Stimulated activated naive CD8-positive, alpha-beta T cell treated with anti-CD3 and anti-CD28 coated beads, Interleukin-15, Interleukin-2, amounts not matched to agents 100 U/mL and 50 U/mL, for 24 hours (primary cell): ENCODE results near the gene USF3.

ENCODE experiments used
- ATAC-seq: fragments of 150-1000 bp; cut with Tn5 transposase; one replicate; pipeline ENCODE4 v1.10.0; 2021
- DNase-seq: peaks from one replicate; pipeline ENCODE4 v3.0.0; 2021

USF3 gene

GRCh38 chr3:113696658-113697499, 437 bp upstream of the USF3 start:
- ATAC-seq, result peak; percentile 95
- DNase-seq, result peak; percentile 97

DNA sequence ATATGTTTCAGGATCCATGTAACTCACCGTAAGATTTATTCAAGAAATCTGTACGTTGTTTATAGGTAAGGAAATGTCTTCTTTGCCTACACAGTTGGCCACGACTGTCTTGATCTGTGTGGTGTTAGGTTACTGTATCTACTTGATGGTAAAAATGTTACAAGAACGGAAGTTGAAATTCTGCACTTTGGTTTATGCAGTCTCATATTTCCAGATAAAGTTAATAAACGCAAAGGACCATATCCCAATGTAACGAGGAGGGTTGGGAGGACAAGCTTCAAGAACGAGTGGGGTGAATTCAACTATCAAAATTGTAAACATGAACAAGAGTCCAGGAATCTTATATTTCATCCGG, 1.0 kb downstream of the USF3 start:
- DNase-seq (no peak), ATAC-seq (no peak)

DNA sequence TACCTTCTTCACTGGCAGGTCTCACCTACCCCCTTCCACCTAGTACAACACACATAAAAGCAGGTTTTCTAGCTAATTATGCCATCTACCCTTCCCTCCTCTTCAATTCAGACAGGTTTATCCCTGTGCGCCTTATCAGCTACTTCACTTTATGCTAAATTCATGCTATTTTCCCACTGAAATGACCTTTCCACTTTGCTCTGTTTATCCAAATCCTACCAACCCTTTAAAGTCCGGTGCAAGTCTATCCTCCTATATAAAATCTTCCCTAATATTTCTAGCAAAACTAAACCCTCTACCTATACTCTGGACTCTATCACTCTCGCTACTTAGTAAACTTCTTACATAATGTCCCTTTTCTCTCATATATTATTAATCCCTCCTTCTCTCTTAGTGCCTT, 6.0 kb downstream of the USF3 start:
- DNase-seq (no peak), ATAC-seq (no peak)

- no peak for ATAC-seq
- no peak for DNase-seq
Observed at GRCh38 chr3:113685956-113686721, 10.3 kb downstream of the USF3 start.

DNA sequence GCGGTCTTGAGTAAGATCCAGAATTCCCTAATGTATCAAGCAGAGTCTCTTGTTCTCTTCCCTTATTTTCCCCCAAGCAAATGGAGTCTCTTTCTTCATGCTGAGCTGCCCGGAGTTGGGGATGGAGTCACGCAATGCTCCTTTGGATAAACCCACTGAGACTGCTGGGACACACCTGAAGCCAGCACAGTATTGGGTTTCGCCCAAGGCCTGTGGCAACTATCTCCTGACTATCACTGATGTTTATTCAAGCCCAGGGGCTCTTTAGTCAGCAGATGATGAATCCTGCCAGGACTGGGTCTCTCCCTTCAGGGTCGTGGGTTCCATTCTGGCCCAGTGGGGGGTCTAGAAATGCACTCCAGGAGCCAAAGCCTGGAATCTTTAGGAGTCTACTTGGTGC, 11.3 kb downstream of the USF3 start:
- no peak for DNase-seq
- no peak for ATAC-seq

- no peak for ATAC-seq
Observed at GRCh38 chr3:113684271-113684819, 12.1 kb downstream of the USF3 start.

GRCh38 chr3:113678773-113679172, 17.7 kb downstream of the USF3 start:
- no peak for DNase-seq
- no peak for ATAC-seq

More at GRCh38 chr3:113684271-113684819, 12.1 kb downstream of the USF3 start:
- DNase-seq, result no peak

GRCh38 chr3:113677737-113678136, 18.7 kb downstream of the USF3 start:
- no peak for ATAC-seq
- DNase-seq, result no peak

- no peak for DNase-seq
- ATAC-seq, result no peak
Observed at GRCh38 chr3:113676261-113676660, 20.2 kb downstream of the USF3 start.

GRCh38 chr3:113673593-113673992, 22.8 kb downstream of the USF3 start:
- no peak for ATAC-seq
- no peak for DNase-seq

- ATAC-seq (no peak), DNase-seq (no peak)
Observed at GRCh38 chr3:113668015-113668414, 28.4 kb downstream of the USF3 start.

GRCh38 chr3:113664523-113665094, 31.8 kb downstream of the USF3 start:
- ATAC-seq (no peak), DNase-seq (no peak)

- DNase-seq, result no peak
Observed at GRCh38 chr3:113663761-113664160, 32.7 kb downstream of the USF3 start.

DNA sequence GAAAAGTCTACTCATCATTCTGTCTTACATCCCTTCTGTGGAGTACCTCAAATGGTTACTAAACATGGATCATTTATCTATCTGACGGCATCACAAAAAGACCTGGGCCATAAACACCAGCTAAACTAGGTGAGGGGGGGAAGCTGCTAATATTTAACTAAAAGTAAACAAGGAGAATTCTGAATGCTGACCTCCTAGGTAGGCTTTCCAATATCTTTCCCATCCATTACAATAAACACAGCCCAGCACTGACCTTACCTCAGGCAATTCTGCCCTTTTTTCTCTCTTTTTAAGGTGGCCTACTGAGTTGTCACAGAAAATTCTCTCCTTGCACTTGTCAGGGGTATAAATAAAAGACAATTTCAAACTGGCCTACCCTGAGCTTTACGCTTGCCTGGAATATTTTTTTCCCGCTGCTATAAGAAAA, 33.1 kb downstream of the USF3 start:
- DNase-seq, result no peak
- ATAC-seq, result no peak

More at GRCh38 chr3:113663761-113664160, 32.7 kb downstream of the USF3 start:
- no peak for ATAC-seq

DNA sequence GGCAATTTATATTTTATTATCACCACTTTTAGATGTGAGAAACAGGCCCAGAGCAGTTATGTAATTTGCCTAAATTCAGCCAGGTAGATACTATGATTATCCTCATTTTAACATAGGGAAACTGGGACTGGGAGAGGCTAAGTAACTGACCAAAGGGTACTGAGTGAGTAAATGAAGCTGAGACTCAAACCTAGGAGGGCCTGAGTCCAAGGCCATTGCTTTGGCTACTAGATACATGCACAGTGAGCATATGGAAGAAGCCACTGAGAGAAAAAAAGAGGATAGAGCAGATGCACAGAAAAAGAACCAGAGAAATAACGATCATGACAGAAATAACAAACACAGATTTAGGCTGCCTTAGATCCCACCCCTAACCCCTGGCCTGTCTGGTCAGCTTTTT, 33.6 kb downstream of the USF3 start:
- DNase-seq (no peak), ATAC-seq (no peak)

- ATAC-seq (no peak), DNase-seq (no peak)
Observed at GRCh38 chr3:113660896-113661295, 35.5 kb downstream of the USF3 start.

DNA sequence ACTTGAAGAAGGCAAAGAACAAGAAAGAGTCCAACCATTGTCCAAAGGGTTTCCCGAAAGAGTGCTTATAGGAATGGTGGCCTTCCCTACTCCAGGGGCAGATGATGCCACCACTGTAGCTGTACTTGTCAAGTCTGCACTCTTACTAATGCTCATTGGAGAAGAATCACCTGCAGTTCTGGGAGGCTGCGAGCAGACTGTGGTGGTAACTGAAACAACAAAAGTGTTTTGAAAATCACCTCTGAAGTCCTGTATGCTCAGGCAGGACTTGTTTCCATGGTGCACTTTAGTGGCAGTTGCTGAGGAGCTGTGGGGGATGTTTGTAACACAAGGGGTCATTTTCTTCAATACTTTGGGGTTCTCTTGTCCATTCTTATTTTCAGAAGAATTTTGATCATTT, 36.0 kb downstream of the USF3 start:
- DNase-seq (no peak), ATAC-seq (no peak)

GRCh38 chr3:113659996-113660395, 36.4 kb downstream of the USF3 start:
- ATAC-seq (no peak), DNase-seq (no peak)

DNA sequence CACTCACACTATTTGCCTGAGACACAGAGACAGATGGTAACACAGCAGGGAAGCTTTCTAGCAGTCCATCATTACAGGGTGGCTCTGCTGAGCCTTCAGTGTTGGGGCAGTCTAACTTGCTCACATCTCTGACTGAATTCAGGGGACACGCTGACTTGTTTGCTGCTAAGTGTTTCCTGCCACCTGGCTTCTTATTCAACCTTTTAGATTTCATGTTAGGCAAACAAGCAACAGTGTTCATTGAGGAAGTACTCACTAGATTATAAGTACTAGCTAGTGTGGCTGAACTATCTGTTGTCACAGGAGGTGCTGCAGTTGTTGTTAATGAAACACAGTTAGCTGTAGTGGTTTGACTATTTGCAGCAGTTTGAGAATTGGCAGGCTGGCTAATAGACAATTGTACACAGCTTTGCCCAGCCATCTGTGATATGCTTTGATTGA, 37.3 kb downstream of the USF3 start:
- ATAC-seq (no peak), DNase-seq (no peak)

- DNase-seq (no peak), ATAC-seq (no peak)
Observed at GRCh38 chr3:113658107-113658506, 38.3 kb downstream of the USF3 start.

DNA sequence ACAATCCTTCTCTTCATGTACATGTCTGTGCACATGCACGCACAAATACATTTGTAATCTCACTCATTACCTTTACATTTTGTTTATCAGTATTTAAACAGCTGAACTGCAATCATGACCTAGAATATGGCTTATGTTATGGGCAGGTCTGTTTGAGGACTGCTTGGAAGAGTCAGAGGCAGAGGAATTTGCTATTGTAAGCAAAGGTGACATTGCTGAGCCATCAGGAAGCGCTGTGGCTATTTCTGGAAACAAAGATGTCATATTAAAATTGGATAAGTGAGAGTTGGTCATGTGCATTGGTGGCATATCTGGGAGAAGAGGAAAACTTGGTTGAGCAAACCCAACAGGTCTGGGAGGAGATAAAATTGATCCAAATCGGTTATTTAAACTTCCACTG, 41.6 kb downstream of the USF3 start:
- no peak for DNase-seq
- ATAC-seq, result no peak

GRCh38 chr3:113654310-113654709, 42.1 kb downstream of the USF3 start:
- DNase-seq (no peak), ATAC-seq (no peak)
